ENCODE results near the gene IMPA2.

- TF ChIP-seq GATA2 (IDR thresholded peaks at IDR 0.05; ENCODE audit: low read depth, low read length) = no peak
- no peak for TF ChIP-seq GATA3 (IDR thresholded peaks at IDR 0.05; ENCODE audit: low read depth, low read length)
These were observed 56.9 kb downstream of the IMPA2 start for GRCh38 chr18:12038082-12038638.

Data from SH-SY5Y (cell line).